ENCODE results near the gene LYPD6B. TPM values are rescaled to one million over a fixed set of nuclear protein-coding genes. Genes with fewer than 3 reads are reported as not detected.
A peak's percentile ranks its signal among the peaks of the same experiment; 100 is the strongest.

The LYPD6B gene
- polyA plus RNA-seq, 5 donors = 19.7 to 36.1 (median 28.5) TPM

GRCh38 chr2:149009576-149010461 is 28.7 kb upstream of the LYPD6B start:
- DNase-seq = no peak

- DNase-seq = no peak
Observed at GRCh38 chr2:149012545-149012944, 26.0 kb upstream of the LYPD6B start.

GRCh38 chr2:149015501-149015900 is 23.0 kb upstream of the LYPD6B start:
- DNase-seq = no peak

- DNase-seq = no peak
Observed at GRCh38 chr2:149015926-149016563, 22.5 kb upstream of the LYPD6B start.

- peak; percentile 75 to 82 for DNase-seq
Observed at GRCh38 chr2:149017116-149017985, 21.1 kb upstream of the LYPD6B start.

GRCh38 chr2:149018981-149019380 is 19.5 kb upstream of the LYPD6B start:
- DNase-seq = no peak

GRCh38 chr2:149019768-149020167 is 18.7 kb upstream of the LYPD6B start:
- no peak for DNase-seq

GRCh38 chr2:149020432-149020851 is 18.1 kb upstream of the LYPD6B start:
- DNase-seq = no peak

GRCh38 chr2:149021271-149021719 is 17.2 kb upstream of the LYPD6B start:
- DNase-seq = no peak

GRCh38 chr2:149021761-149022160 is 16.7 kb upstream of the LYPD6B start:
- no peak for DNase-seq

GRCh38 chr2:149023091-149023490 is 15.4 kb upstream of the LYPD6B start:
- no peak for DNase-seq

GRCh38 chr2:149027590-149028250 is 10.8 kb upstream of the LYPD6B start:
- DNase-seq = no peak

GRCh38 chr2:149028377-149028776 is 10.1 kb upstream of the LYPD6B start:
- no peak for DNase-seq

- no peak for DNase-seq
Observed at GRCh38 chr2:149028891-149029290, 9.6 kb upstream of the LYPD6B start.

- DNase-seq = no peak
Observed at GRCh38 chr2:149029307-149029965, 9.1 kb upstream of the LYPD6B start.

- no peak for DNase-seq
Observed at GRCh38 chr2:149031396-149031795, 7.1 kb upstream of the LYPD6B start.

- no peak for DNase-seq
Observed at GRCh38 chr2:149033716-149034115, 4.8 kb upstream of the LYPD6B start.

- DNase-seq = no peak
Observed at GRCh38 chr2:149034406-149034805, 4.1 kb upstream of the LYPD6B start.

- DNase-seq = no peak
Observed at GRCh38 chr2:149036507-149037293, 1.8 kb upstream of the LYPD6B start.

GRCh38 chr2:149037851-149038250 is 648 bp upstream of the LYPD6B start:
- no peak for DNase-seq
